HUES64 (cell line): Measurements from ENCODE around the gene HPSE2.
"Not testable (repeated sequence)": the region's sequence is repeated elsewhere in the genome, so short reads cannot be mapped to it uniquely, and the experiment has no call there.

Source experiments
- H3K27ac ChIP-seq: 2 replicates; pipeline ENCODE4 v1.7.0; 2013; ENCODE audit warnings: low read depth, low read length, inconsistent platforms
- H3K27me3 ChIP-seq: 2 replicates; pipeline ENCODE4 v1.6.1; 2013; ENCODE audit warnings: mild to moderate bottlenecking, low read length; ENCODE audit not compliant: insufficient read depth
- H3K36me3 ChIP-seq: 2 replicates; pipeline ENCODE4 v1.6.1; 2013; ENCODE audit warnings: mild to moderate bottlenecking, low read length; ENCODE audit not compliant: insufficient read depth
- H3K4me1 ChIP-seq: 2 replicates; pipeline ENCODE4 v1.6.1; 2013; ENCODE audit warnings: mild to moderate bottlenecking, low read length, moderate library complexity; ENCODE audit not compliant: insufficient read depth
- H3K4me3 ChIP-seq: 2 replicates; pipeline ENCODE4 v1.5.1; 2013; ENCODE audit warnings: mild to moderate bottlenecking, low read length, moderate library complexity
- H3K9ac ChIP-seq: 2 replicates; pipeline ENCODE4 v1.6.1; 2013; ENCODE audit warnings: mild to moderate bottlenecking, low read depth, low read length
- H3K9me3 ChIP-seq: 2 replicates; pipeline ENCODE4 v1.6.1; 2013; ENCODE audit warnings: low read depth, low read length; ENCODE audit not compliant: insufficient read depth
- WGBS: fragments of 150-250, 120-280 bp; methylation state at CpG from one replicate; pipeline ENCODE4 v1.1.7; 2013; ENCODE audit warnings: missing lambda C conversion rate; 5-methylcytosine and 5-hydroxymethylcytosine counted together

The HPSE2 gene

GRCh38 chr10:99161165-99161564 is 74.5 kb downstream of the HPSE2 start:
- no peaks in the 10 kb centered on the region for H3K36me3 ChIP-seq
- H3K4me3 ChIP-seq = no peak overlapping the region
- no peak overlapping the region for H3K27ac ChIP-seq
- no peak overlapping the region for H3K9ac ChIP-seq
- H3K27me3 ChIP-seq = no peaks in the 10 kb centered on the region
- no peaks in the 10 kb centered on the region for H3K4me1 ChIP-seq
- 95% methylated on average over 4 of the region's 4 CpGs for WGBS
- no peaks in the 10 kb centered on the region for H3K9me3 ChIP-seq

- Histone ChIP-seq H3K4me3 (no peak overlapping the region), H3K9me3 (no peaks in the 10 kb centered on the region), H3K4me1 (no peaks in the 10 kb centered on the region), H3K27ac (no peak overlapping the region), H3K9ac (no peak overlapping the region), H3K27me3 (no peaks in the 10 kb centered on the region), H3K36me3 (no peaks in the 10 kb centered on the region)
- 92% methylated on average over 2 of the region's 2 CpGs for WGBS
Observed at GRCh38 chr10:99143651-99144050, 92.0 kb downstream of the HPSE2 start.

- no peak overlapping the region for H3K4me3 ChIP-seq
- H3K36me3 ChIP-seq = no peaks in the 10 kb centered on the region
- no peaks in the 10 kb centered on the region for H3K9me3 ChIP-seq
- no peak overlapping the region for H3K27ac ChIP-seq
- no peak overlapping the region for H3K9ac ChIP-seq
- H3K27me3 ChIP-seq = no peaks in the 10 kb centered on the region
- H3K4me1 ChIP-seq = no peaks in the 10 kb centered on the region
Observed at GRCh38 chr10:99143011-99143410, 92.6 kb downstream of the HPSE2 start.

GRCh38 chr10:99132897-99133296 is 102.8 kb downstream of the HPSE2 start:
- H3K27ac ChIP-seq, H3K27me3 ChIP-seq, H3K36me3 ChIP-seq, H3K9me3 ChIP-seq, H3K4me3 ChIP-seq, H3K4me1 ChIP-seq: not testable (repeated sequence)
- H3K9ac ChIP-seq = peak overlapping the region; percentile 14; the same call in 1 of the 2 replicates
- 51% methylated on average over 3 of the region's 3 CpGs for WGBS

- no peak overlapping the region for H3K9ac ChIP-seq
- no peaks in the 10 kb centered on the region for H3K36me3 ChIP-seq
- no peaks in the 10 kb centered on the region for H3K27me3 ChIP-seq
- WGBS = 62% methylated on average over 3 of the region's 3 CpGs
- H3K4me1 ChIP-seq = no peaks in the 10 kb centered on the region
- H3K27ac ChIP-seq = no peak overlapping the region
- H3K4me3 ChIP-seq = no peak overlapping the region
- peaks cover 15% of the 10 kb centered on the region for H3K9me3 ChIP-seq
Observed at GRCh38 chr10:99125879-99126278, 109.8 kb downstream of the HPSE2 start.

- H3K4me3 ChIP-seq = no peak overlapping the region
- no peak overlapping the region for H3K27ac ChIP-seq
- H3K36me3 ChIP-seq = no peaks in the 10 kb centered on the region
- no peaks in the 10 kb centered on the region for H3K27me3 ChIP-seq
- peaks cover 15% of the 10 kb centered on the region for H3K9me3 ChIP-seq
- no peaks in the 10 kb centered on the region for H3K4me1 ChIP-seq
- H3K9ac ChIP-seq = no peak overlapping the region
- WGBS = 90% methylated on average over 1 of the region's 1 CpG
Observed at GRCh38 chr10:99124376-99124775, 111.3 kb downstream of the HPSE2 start.

- Histone ChIP-seq H3K4me1 (no peaks in the 10 kb centered on the region), H3K27me3 (no peaks in the 10 kb centered on the region), H3K36me3 (no peaks in the 10 kb centered on the region), H3K9me3 (peaks cover 15% of the 10 kb centered on the region), H3K9ac (no peak overlapping the region), H3K27ac (no peak overlapping the region), H3K4me3 (no peak overlapping the region)
- WGBS = 92% methylated on average over 5 of the region's 5 CpGs
Observed at GRCh38 chr10:99123851-99124250, 111.8 kb downstream of the HPSE2 start.

GRCh38 chr10:99123336-99123735 is 112.3 kb downstream of the HPSE2 start:
- H3K27ac ChIP-seq = no peak overlapping the region
- no peaks in the 10 kb centered on the region for H3K36me3 ChIP-seq
- 92% methylated on average over 3 of the region's 3 CpGs for WGBS
- H3K27me3 ChIP-seq = no peaks in the 10 kb centered on the region
- H3K4me1 ChIP-seq = no peaks in the 10 kb centered on the region
- H3K9ac ChIP-seq = no peak overlapping the region
- H3K4me3 ChIP-seq = no peak overlapping the region
- H3K9me3 ChIP-seq = peaks cover 15% of the 10 kb centered on the region

GRCh38 chr10:99119258-99119748 is 116.3 kb downstream of the HPSE2 start:
- Histone ChIP-seq H3K9ac (no peak overlapping the region), H3K4me1 (no peaks in the 10 kb centered on the region), H3K27me3 (no peaks in the 10 kb centered on the region), H3K9me3 (peaks cover 11% of the 10 kb centered on the region), H3K27ac (no peak overlapping the region), H3K4me3 (no peak overlapping the region), H3K36me3 (no peaks in the 10 kb centered on the region)

- Histone ChIP-seq H3K27me3 (no peaks in the 10 kb centered on the region), H3K36me3 (no peaks in the 10 kb centered on the region), H3K27ac (no peak overlapping the region), H3K4me3 (no peak overlapping the region), H3K4me1 (no peaks in the 10 kb centered on the region), H3K9ac (no peak overlapping the region), H3K9me3 (no peaks in the 10 kb centered on the region)
Observed at GRCh38 chr10:99115703-99116102, 119.9 kb downstream of the HPSE2 start.

GRCh38 chr10:99085358-99085757 is 150.3 kb downstream of the HPSE2 start:
- Histone ChIP-seq H3K4me1 (peaks cover 17% of the 10 kb centered on the region; the same call in 1 of the 2 replicates), H3K9me3 (no peaks in the 10 kb centered on the region), H3K36me3 (no peaks in the 10 kb centered on the region), H3K27me3 (no peaks in the 10 kb centered on the region), H3K9ac (no peak overlapping the region), H3K4me3 (no peak overlapping the region), H3K27ac (no peak overlapping the region)
- WGBS = 94% methylated on average over 2 of the region's 2 CpGs

GRCh38 chr10:99084161-99084560 is 151.5 kb downstream of the HPSE2 start:
- WGBS = 62% methylated on average over 3 of the region's 3 CpGs
- peak overlapping the region; percentile 36; the same call in 1 of the 2 replicates for H3K27ac ChIP-seq
- no peak overlapping the region for H3K4me3 ChIP-seq

More at GRCh38 chr10:99084161-99084560, 151.5 kb downstream of the HPSE2 start:
- H3K9ac ChIP-seq = no peak overlapping the region
- peaks cover 17% of the 10 kb centered on the region; the same call in 1 of the 2 replicates for H3K4me1 ChIP-seq
- H3K9me3 ChIP-seq = no peaks in the 10 kb centered on the region
- H3K27me3 ChIP-seq = no peaks in the 10 kb centered on the region
- H3K36me3 ChIP-seq = no peaks in the 10 kb centered on the region
